T-helper 2 cell treated with Interferon-gamma antibody and Interleukin-4, amounts not matched to agents 5 μg/mL and 100 μg/mL, for 36 hours (primary cell): ENCODE measurements around the gene PRM3.
A peak's percentile ranks its signal among the peaks of the same experiment; 100 is the strongest.

Source experiments
- DNase-seq: peaks from one replicate; pipeline ENCODE4 v3.0.0; 2021; ENCODE audit warnings: low spot score
- H3K27ac Mint-ChIP-seq: one replicate; pipeline ENCODE4 v1.8.0; 2021; ENCODE audit warnings: mild to moderate bottlenecking, mixed read lengths
- H3K27me3 Mint-ChIP-seq: one replicate; pipeline ENCODE4 v1.8.0; 2021; ENCODE audit warnings: low read depth, mixed read lengths
- H3K36me3 Mint-ChIP-seq: one replicate; pipeline ENCODE4 v1.8.0; 2021; ENCODE audit warnings: low read depth, mixed read lengths
- H3K4me1 Mint-ChIP-seq: one replicate; pipeline ENCODE4 v1.8.0; 2021; ENCODE audit warnings: low read depth, mixed read lengths
- H3K4me3 Mint-ChIP-seq: one replicate; pipeline ENCODE4 v1.8.0; 2022; ENCODE audit warnings: mild to moderate bottlenecking, moderate library complexity, mixed read lengths
- H3K9me3 Mint-ChIP-seq: one replicate; pipeline ENCODE4 v1.8.0; 2021; ENCODE audit warnings: mixed read lengths

The PRM3 gene

DNA sequence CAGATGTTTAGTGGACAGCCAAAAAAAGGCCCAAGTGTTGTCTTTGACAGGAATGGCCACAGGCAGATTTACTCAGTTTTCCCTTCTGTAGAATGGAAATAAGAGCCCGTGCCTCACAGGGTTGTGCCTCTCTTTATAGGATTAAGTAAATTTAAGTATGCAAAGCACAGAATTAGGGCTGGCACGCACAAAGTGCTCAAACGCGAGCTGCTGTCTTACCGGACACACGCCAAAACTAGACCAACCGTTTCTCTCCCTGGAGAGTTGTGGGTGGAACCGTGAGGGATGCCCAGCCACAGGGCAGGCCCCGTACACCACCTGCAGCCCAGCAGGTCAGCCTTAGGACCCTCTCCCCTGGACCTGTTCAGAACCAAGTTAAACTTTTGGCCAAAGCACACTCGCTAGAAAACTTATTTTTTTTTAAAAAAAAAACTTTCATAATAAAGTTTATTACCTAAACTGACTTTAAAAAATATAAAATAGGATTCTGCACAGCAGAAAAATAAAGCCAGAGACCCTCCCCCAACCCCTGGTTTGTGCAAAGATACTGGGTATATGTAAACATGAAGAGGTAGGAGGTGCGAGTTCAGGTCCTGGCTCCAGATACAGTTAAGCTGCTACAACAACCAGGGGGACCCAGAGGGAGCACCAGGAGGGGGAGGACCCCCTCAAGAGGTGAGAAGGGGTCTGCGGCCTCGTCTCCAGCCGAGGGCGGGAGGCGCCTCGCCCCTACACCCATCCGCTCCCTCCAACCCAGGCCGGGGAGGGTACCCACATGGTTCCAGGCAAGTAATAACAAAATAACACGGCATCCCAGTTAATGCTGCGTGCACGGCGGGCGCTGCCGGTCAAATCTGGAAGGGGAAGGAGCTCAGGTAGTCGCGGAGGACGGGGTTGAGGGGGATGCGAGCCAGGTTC, 19.2 kb downstream of the PRM3 start:
- H3K27me3 Mint-ChIP-seq: no peaks in the 10 kb centered on the region
- DNase-seq: peak; percentile 17
- peaks cover 57% of the 10 kb centered on the region for H3K36me3 Mint-ChIP-seq
- H3K27ac Mint-ChIP-seq: peak overlapping the region; percentile 95
- peak overlapping the region; percentile 99 for H3K4me3 Mint-ChIP-seq
- no peaks in the 10 kb centered on the region for H3K9me3 Mint-ChIP-seq
- H3K4me1 Mint-ChIP-seq: peaks cover 44% of the 10 kb centered on the region

DNA sequence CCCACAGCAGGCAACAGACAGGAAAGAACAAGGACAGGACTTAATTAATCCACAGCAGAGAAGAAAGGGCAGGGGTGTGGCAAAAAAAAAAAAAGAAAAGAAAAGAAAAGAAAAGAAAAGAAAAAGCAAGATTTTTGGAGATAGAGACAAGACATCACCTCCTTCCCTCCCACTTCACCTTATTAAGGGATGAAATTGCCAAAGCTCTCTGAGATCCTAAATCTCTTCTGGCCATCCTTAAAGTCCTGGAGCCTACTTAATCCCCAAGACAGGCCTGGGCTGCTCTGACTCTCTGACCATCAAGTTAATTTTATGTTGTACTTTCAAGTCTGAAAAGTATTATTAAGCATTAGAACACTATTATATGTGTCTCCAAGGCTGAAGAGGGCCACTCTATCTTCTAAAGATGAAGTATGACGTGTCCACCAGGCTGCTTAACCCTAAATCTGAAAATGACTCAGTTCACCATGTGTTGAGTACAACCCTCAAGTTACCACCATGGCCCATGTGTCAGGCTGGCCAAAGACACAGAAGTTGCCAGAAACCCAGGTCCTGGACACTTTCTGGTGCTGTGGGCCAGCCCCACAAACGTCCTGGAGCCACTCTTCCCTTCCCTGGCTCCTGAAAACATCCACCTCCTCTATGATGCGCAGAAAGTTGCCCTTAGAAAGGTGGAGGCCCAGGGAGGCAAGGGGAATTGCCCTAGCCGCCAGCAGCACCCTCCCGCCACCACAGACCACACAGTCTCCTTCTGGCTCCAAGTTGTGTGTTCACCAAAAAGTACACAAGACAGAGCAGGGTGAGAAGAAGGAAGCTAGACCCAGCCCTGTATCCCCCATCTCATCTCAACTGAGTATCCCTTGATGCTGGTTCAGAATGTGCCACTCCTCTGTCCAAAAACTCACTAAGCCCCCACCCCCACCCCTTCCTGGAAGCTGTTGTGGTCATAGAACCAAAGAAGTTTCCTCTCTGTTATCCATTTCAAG, 20.1 kb downstream of the PRM3 start:
- Mint-ChIP-seq H3K4me3 (peak overlapping the region; percentile 99), H3K4me1 (peaks cover 40% of the 10 kb centered on the region), H3K27ac (peak overlapping the region; percentile 95), H3K27me3 (no peaks in the 10 kb centered on the region), H3K36me3 (peaks cover 66% of the 10 kb centered on the region), H3K9me3 (no peaks in the 10 kb centered on the region)
- DNase-seq: peak; percentile 54

DNA sequence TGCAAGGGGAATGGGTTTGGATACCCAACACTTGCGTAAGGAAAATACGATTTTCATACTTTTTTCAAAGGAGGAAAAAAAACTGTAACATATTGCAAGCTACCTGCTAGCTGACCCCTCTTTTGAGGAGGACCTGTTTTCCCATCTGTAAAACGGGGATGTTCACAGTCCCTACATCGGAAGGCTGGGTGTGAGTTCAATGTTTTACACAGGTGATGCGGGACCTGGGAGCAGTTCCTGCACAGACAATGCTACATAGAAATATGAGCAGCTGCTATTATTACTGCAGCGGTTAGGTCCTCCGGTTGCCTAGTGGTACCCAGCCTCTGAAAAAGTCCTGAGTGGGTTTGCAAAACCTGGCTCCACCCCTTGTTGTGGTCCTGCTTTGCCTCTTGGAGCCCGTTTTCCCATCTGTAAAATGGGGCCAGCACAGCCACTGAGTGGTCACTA, 20.9 kb downstream of the PRM3 start:
- Mint-ChIP-seq H3K27me3 (no peaks in the 10 kb centered on the region), H3K36me3 (peaks cover 72% of the 10 kb centered on the region), H3K27ac (peak overlapping the region; percentile 95), H3K4me1 (peaks cover 38% of the 10 kb centered on the region), H3K9me3 (no peaks in the 10 kb centered on the region), H3K4me3 (peak overlapping the region; percentile 99)
- DNase-seq: peak; percentile 19

DNA sequence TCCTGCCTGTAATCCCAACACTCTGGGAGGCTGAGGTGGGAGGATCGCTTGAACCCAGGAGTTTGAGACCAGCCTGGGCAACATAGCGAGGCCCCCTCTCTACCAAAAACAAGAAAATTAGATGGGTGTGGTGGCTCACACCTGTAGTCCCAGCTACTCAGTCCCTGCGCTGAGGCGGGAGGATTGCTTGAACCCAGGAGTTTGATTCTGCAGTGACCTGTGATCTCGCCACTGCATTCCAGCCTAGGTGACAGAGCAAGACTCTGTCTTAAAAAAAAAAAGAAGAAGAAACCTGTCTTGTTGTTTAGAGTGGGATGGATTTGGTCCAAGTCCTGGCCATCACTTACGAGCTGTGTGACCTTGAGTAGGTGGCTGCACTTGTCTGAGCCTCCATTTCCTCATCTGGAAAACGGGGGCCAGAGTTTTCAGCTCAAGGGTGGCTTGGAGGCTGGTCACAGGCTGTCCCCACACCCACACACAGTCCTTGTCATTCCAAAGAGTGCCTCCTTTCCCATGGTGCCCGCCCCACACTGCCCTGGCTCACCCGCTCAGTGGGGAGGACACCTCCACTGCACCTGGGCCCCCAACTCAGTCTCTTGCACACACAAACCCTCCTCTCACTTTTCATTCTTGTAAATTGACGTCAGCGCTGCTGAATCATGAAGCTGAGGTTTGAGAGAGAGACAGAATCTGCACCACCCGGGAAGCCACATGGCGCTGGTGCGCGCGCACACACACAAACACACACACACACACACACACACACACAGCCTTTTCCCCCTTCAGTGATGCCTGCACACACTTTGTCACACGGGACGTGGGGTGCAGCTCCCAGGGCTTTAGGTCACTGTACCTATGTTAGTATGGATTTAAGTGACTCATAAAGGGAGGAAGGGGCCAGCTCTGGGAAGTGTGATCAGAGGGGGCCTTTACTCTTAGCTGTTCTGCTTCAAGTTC, 21.6 kb downstream of the PRM3 start:
- peak; percentile 85 for DNase-seq
- Mint-ChIP-seq H3K36me3 (peaks cover 75% of the 10 kb centered on the region), H3K27me3 (no peaks in the 10 kb centered on the region), H3K27ac (peak overlapping the region; percentile 95), H3K4me1 (peaks cover 33% of the 10 kb centered on the region), H3K9me3 (no peaks in the 10 kb centered on the region), H3K4me3 (peak overlapping the region; percentile 99)

DNA sequence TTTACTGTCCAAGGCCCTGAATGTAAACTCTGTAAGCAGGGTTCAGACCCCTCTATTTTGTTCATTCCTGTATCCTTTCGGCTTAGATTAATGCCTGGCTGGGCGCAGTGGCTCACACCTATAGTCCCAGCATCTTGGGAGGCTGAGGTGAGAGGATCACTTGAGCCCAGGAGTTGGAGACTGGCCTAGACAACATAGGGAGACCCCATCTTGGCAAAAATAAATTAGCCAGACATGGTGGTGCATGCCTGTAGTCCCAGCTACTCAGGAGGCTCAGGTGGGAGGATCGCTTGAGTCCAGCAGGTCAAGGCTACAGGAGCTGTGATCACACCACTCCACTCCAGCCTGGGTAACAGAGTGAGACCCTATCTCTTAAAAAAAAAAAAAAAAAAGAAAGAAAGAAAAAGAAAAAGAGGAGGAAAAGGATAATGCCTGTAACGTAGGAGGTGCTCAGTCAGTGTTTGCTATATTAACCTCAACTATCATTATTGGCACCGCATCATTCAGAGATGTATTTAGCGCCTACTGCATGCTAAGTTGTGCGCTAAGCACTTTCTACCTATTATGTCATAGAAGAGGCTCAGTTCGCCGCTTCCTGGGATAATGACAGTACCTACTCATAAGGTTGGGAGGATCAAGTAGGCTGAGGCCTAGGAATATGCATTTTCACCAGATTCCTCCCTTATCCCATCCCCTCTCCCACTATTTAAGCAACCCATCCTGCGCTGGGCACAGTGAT, 22.5 kb downstream of the PRM3 start:
- Mint-ChIP-seq H3K27ac (peak overlapping the region; percentile 95), H3K4me1 (peaks cover 38% of the 10 kb centered on the region), H3K4me3 (peak overlapping the region; percentile 99), H3K36me3 (peaks cover 72% of the 10 kb centered on the region), H3K9me3 (no peaks in the 10 kb centered on the region), H3K27me3 (no peaks in the 10 kb centered on the region)
- no peak for DNase-seq

DNA sequence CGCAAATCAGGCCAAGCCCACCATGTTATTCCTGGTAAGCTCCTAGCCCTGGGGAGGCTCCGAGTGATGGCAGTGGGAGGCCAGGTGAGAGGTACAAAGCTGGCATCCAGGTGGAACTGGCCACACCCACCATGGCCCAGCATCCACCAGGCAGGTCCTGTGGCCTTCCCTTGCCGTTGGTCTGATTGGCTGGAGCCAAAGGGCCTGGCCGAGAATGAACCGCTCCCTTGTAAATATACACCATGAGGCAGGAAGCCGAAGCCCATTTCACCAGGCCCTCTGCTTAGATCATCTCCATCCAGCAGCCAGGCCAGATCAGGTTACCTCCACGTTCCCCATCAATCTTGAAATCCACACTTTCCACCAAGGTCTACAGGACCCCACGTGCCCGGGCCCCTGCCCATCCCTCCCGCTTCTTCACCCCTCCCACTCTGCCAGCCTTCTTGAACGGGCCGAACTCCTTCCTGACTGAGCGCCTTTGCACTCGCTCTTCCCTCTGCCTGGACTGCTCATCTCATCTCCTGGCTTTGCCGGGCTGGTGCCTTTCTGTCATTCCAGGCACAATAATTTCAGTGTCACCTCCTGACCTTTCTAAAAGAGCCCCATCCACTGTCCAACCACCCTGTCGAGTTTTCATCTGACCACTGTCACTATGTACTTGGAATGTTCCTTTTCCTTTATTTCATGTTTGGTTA, 23.2 kb downstream of the PRM3 start:
- no peaks in the 10 kb centered on the region for H3K9me3 Mint-ChIP-seq
- peaks cover 44% of the 10 kb centered on the region for H3K4me1 Mint-ChIP-seq
- no peaks in the 10 kb centered on the region for H3K27me3 Mint-ChIP-seq
- H3K4me3 Mint-ChIP-seq: peak overlapping the region; percentile 34
- peaks cover 73% of the 10 kb centered on the region for H3K36me3 Mint-ChIP-seq
- DNase-seq: no peak
- H3K27ac Mint-ChIP-seq: peak overlapping the region; percentile 82

DNA sequence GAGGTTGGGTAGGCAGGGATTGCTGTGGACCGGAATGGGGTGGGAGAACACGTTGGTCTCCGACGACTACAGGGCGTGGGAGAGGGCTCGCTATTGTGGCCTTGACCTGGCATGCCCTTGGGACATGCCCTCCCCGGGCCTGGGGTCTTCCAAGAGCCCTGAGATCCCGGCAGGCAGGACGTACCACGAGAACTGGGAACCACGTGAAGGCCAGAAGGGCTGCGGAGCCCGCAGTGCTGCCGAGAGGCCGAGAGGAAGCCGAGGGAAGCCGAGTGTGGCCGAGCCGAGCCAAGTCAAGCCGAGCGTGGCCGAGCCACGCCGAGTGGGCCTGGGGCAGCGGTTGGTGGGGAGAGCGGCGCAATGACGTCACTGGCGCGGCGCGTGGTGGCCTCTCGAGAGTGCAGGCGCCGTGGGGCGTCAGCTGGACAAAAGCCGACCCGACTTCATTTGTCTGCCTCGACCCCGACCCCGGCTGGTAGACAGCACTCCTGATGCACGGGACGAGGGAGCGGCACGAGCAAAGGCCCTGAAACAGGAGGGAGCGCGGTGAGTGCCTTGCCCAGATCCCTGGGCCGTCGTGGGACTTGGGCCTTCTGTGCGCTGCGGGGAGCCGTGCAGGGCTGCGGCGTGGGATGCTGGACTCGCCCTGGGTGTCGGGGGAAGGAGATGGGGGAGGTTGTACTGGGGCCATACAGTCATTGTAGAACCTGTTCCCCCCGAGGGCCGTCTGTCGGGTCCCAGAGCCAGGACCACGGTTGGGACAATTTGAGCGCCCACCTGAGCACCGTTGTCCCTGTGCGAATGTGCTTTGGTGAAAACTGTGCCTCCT, 24.0 kb downstream of the PRM3 start:
- H3K4me3 Mint-ChIP-seq: no peak overlapping the region
- peaks cover 67% of the 10 kb centered on the region for H3K36me3 Mint-ChIP-seq
- peaks cover 48% of the 10 kb centered on the region for H3K4me1 Mint-ChIP-seq

DNA sequence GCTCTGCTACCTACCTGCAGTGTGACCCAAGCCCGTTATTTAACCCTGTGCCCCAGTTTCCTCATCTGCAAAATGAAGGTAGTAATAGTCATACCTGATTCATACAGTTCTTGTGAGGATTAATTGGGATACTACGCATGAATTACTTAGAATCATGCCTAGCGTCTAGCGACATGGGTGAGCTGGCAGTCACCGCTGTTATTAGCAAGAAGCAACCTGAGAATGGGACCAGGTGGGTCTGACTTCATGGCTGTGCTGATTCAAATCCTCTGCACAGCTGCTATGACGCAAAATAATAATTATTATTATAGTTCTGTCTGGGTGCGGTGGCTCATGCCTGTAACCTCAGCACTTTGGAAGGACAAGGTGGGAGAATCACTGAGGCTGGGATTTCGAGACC, 25.3 kb downstream of the PRM3 start:
- Mint-ChIP-seq H3K36me3 (peaks cover 55% of the 10 kb centered on the region), H3K4me1 (peaks cover 49% of the 10 kb centered on the region), H3K4me3 (no peak overlapping the region), H3K9me3 (no peaks in the 10 kb centered on the region), H3K27ac (peak overlapping the region; percentile 49), H3K27me3 (no peaks in the 10 kb centered on the region)
- no peak for DNase-seq

More for the DNA sequence above, 24.0 kb downstream of the PRM3 start:
- Mint-ChIP-seq H3K27ac (peak overlapping the region; percentile 65), H3K9me3 (no peaks in the 10 kb centered on the region), H3K27me3 (no peaks in the 10 kb centered on the region)
- DNase-seq: no peak

DNA sequence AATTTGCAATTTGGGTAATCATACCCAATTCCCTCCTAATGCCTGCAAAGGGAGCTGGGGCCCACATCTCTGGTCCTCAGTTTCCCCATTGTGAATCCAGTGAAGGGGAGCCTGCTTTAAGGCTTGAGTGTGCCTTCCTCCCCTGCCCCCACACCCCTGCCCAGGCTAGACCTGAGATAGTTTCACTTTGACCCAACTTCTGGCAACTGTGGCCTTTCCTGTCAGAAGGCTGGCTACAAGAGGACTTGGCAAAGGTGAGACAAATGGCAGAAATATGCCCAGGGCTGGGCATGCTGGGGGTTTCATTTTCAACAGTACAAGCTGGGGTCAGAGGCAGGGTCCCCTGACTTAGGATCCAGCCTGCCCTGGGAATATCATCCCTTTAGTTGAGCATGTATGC, 27.4 kb downstream of the PRM3 start:
- Mint-ChIP-seq H3K36me3 (peaks cover 36% of the 10 kb centered on the region), H3K4me1 (peaks cover 34% of the 10 kb centered on the region), H3K27me3 (no peaks in the 10 kb centered on the region), H3K9me3 (no peaks in the 10 kb centered on the region), H3K27ac (no peak overlapping the region), H3K4me3 (no peak overlapping the region)
- DNase-seq: no peak

DNA sequence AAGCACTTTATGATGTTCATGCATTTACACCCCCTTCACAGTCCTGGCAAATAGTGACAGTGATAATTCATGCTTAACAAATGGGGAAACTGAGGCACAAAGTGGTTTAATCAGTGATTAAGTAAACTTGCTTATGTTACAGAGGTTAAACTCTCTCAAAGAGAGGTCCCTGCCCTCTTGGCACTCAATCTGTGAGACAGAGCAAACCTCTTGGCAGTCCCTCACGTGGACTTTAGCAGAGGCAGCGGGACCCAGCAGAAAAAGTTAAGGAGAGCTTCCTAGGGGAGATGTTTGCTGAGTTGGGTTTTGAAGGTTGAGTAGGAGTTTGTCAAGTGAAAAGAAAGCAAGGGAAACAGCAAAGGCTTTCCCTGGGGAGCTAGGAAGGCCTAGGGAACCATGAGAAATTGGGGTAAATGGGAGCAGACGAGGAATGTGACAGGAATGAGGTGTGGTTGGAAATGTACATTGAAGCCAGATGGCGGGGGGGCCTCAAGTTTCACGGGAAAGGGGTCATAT, 28.1 kb downstream of the PRM3 start:
- no peak for DNase-seq
- Mint-ChIP-seq H3K4me1 (peaks cover 29% of the 10 kb centered on the region), H3K4me3 (no peak overlapping the region), H3K27me3 (no peaks in the 10 kb centered on the region), H3K36me3 (peaks cover 29% of the 10 kb centered on the region), H3K9me3 (no peaks in the 10 kb centered on the region), H3K27ac (peak overlapping the region; percentile 56)

DNA sequence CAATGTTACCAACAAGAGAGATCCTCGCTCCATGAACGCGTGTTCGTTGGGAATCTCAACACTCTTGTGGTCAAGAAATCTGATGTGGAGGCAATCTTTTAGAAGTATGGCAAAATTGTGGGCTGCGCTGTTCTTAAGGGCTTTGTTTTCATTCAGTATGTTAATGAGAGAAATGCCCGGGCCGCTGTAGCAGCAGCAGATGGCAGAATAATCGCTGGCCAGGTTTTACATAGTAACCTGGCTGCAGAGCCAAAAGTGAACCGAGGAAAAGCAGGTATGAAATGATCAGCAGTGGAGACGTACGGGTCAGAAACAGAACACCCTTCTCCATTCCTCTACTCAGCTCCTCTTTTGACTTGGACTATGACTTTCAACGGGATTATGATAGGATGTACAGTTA, 30.8 kb downstream of the PRM3 start:
- Mint-ChIP-seq H3K9me3 (no peaks in the 10 kb centered on the region), H3K4me1 (peaks cover 22% of the 10 kb centered on the region), H3K27ac (no peak overlapping the region), H3K27me3 (no peaks in the 10 kb centered on the region), H3K4me3 (no peak overlapping the region), H3K36me3 (peaks cover 8% of the 10 kb centered on the region)
- no peak for DNase-seq
